SU-DHL-6 (cell line): ENCODE data around the gene GABRE.

Experiments used
- H2AFZ ChIP-seq: fragments of 200-600 bp; sonication (generic); 2 replicates; pipeline ENCODE4 v1.6.1; 2014; ENCODE audit warnings: low read depth, mild to moderate bottlenecking, moderate library complexity, mixed read lengths, antibody characterized with exemption, low read length; ENCODE audit not compliant: severe bottlenecking
- H3F3A ChIP-seq: fragments of 200-600 bp; shearing (Covaris generic); 2 replicates; pipeline ENCODE4 v1.6.0; 2016; ENCODE audit warnings: antibody characterized with exemption, mild to moderate bottlenecking; ENCODE audit not compliant: insufficient read depth
- H3K27ac ChIP-seq: fragments of 200-600 bp; sonication (generic); 2 replicates; pipeline ENCODE4 v1.5.1; 2016; ENCODE audit warnings: low read depth, mild to moderate bottlenecking, low read length, moderate library complexity, mixed read lengths
- H3K27me3 ChIP-seq: fragments of 200-600 bp; sonication (generic), shearing (Covaris generic); 2 replicates; pipeline ENCODE4 v1.6.0; 2014; ENCODE audit warnings: mild to moderate bottlenecking, low read length
- H3K36me3 ChIP-seq: fragments of 200-600 bp; sonication (generic); 2 replicates; pipeline ENCODE4 v1.6.1; 2014; ENCODE audit warnings: mild to moderate bottlenecking, low read length, mixed read lengths
- H3K4me2 ChIP-seq: fragments of 300-600, 200-600 bp; shearing (Covaris generic), sonication (generic); 2 replicates; pipeline ENCODE4 v1.6.0; 2014; ENCODE audit warnings: low read length, low read depth, mild to moderate bottlenecking; ENCODE audit not compliant: poor library complexity, severe bottlenecking
- H3K4me3 ChIP-seq: fragments of 200-600 bp; sonication (generic); 2 replicates; pipeline ENCODE4 v1.5.1; 2014; ENCODE audit warnings: antibody characterized with exemption, low read length, mild to moderate bottlenecking, mixed read lengths; ENCODE audit not compliant: insufficient read depth, poor library complexity, severe bottlenecking
- H3K79me2 ChIP-seq: fragments of 200-600 bp; sonication (generic); 2 replicates; pipeline ENCODE4 v1.6.1; 2014; ENCODE audit warnings: mild to moderate bottlenecking, low read length, moderate library complexity; ENCODE audit not compliant: insufficient read depth
- H3K9ac ChIP-seq: fragments of 200-600 bp; sonication (generic); 2 replicates; pipeline ENCODE4 v1.7.0; 2014; ENCODE audit warnings: mild to moderate bottlenecking, low read length
- H3K9me2 ChIP-seq: fragments of 200-600 bp; sonication (generic); replicated peaks from 2 replicates; pipeline ENCODE4 v1.6.1; 2014; ENCODE audit warnings: low read length; ENCODE audit not compliant: insufficient read depth
- H3K9me3 ChIP-seq: fragments of 200-600 bp; sonication (generic); 2 replicates; pipeline ENCODE4 v1.6.1; 2014; ENCODE audit warnings: low read length, mixed read lengths; ENCODE audit not compliant: insufficient read depth
- H4K20me1 ChIP-seq: fragments of 200-600 bp; sonication (generic); 2 replicates; pipeline ENCODE4 v1.6.1; 2014; ENCODE audit warnings: low read depth, mild to moderate bottlenecking, antibody characterized with exemption, low read length, moderate library complexity, mixed read lengths
- EZH2phosphoT487 ChIP-seq: fragments of 200-600 bp; sonication (generic), shearing (Covaris generic); conservative IDR thresholded peaks from 2 replicates; pipeline ENCODE4 v1.6.1; 2018; ENCODE audit warnings: mild to moderate bottlenecking, antibody characterized with exemption, low read length, moderate library complexity, mixed read lengths
- TF ChIP-seq, protein P1 (sequence below): fragments of 200-600 bp; sonication (generic); IDR thresholded peaks from one replicate; pipeline ENCODE4 v1.5.1; 2017; ENCODE audit warnings: antibody characterized with exemption, mild to moderate bottlenecking, low read length, moderate library complexity; ENCODE audit not compliant: insufficient read depth, poor library complexity, severe bottlenecking

Gene GABRE

DNA sequence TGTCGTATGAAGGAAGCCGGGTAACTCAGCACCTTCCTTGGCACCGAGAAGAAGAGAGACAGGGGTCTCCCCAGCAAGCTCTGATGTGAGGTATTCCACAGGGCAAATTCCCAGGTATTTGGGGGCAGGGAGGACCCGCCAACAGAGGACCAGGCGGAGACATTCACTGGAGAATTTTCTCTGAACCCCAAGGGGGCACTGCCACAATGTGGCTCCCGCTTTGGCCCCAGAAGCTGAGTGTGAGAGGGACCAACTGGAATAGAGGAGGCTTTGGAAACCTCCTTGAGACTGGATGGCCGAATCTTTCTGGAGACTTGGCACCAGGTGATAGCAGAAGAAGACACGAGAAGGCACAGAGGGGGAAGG is 735 bp upstream of the GABRE start:
- Histone ChIP-seq H3K27me3 (no peaks in the 10 kb centered on the region), H3K9ac (no peak overlapping the region), H3K4me2 (no peak overlapping the region), H3K4me3 (no peak overlapping the region), H3F3A (no peaks in the 10 kb centered on the region), H3K9me3 (no peaks in the 10 kb centered on the region), H3K36me3 (no peaks in the 10 kb centered on the region), H4K20me1 (no peaks in the 10 kb centered on the region), H2AFZ (no peak overlapping the region), H3K27ac (no peak overlapping the region), H3K79me2 (no peaks in the 10 kb centered on the region), H3K9me2 (no peaks in the 10 kb centered on the region)
- TF ChIP-seq, protein P1, sequence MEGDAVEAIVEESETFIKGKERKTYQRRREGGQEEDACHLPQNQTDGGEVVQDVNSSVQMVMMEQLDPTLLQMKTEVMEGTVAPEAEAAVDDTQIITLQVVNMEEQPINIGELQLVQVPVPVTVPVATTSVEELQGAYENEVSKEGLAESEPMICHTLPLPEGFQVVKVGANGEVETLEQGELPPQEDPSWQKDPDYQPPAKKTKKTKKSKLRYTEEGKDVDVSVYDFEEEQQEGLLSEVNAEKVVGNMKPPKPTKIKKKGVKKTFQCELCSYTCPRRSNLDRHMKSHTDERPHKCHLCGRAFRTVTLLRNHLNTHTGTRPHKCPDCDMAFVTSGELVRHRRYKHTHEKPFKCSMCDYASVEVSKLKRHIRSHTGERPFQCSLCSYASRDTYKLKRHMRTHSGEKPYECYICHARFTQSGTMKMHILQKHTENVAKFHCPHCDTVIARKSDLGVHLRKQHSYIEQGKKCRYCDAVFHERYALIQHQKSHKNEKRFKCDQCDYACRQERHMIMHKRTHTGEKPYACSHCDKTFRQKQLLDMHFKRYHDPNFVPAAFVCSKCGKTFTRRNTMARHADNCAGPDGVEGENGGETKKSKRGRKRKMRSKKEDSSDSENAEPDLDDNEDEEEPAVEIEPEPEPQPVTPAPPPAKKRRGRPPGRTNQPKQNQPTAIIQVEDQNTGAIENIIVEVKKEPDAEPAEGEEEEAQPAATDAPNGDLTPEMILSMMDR: no peak
- no peak for TF ChIP-seq EZH2phosphoT487

DNA sequence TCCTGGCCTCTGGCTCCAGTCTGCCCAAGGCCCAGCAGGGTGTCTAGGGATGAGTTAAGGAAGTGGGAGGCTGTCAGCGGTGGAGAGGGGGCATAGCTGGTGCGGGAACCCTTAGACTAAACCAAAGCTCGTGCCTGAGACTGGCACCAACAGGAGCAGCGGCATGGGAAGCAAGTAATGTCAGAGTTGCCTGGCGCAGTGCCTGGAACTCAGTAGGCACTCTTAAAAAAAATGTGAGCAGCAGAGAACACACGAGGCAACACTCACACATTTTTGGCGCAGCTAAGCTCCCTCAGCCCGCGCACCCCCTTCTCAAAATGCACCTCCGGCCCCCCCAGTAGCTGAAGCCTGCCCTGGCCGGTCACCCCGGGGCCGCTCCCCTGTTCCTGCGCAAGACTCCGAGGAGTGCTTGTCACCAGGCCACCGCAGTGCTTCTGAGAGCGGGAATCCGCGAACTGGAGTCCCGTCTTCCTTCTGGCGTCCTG is 583 bp downstream of the GABRE start:
- no peaks in the 10 kb centered on the region for H3K9me2 ChIP-seq
- H3K9ac ChIP-seq: no peak overlapping the region
- no peaks in the 10 kb centered on the region for H3K36me3 ChIP-seq
- no peaks in the 10 kb centered on the region for H3K27me3 ChIP-seq
- H3K4me2 ChIP-seq: no peak overlapping the region
- no peak overlapping the region for H3K4me3 ChIP-seq
- no peak overlapping the region for H2AFZ ChIP-seq
- H4K20me1 ChIP-seq: no peaks in the 10 kb centered on the region
- no peaks in the 10 kb centered on the region for H3K79me2 ChIP-seq
- H3F3A ChIP-seq: no peaks in the 10 kb centered on the region
- TF ChIP-seq EZH2phosphoT487: no peak
- TF ChIP-seq, protein P1: no peak
- H3K9me3 ChIP-seq: no peaks in the 10 kb centered on the region
- no peak overlapping the region for H3K27ac ChIP-seq

DNA sequence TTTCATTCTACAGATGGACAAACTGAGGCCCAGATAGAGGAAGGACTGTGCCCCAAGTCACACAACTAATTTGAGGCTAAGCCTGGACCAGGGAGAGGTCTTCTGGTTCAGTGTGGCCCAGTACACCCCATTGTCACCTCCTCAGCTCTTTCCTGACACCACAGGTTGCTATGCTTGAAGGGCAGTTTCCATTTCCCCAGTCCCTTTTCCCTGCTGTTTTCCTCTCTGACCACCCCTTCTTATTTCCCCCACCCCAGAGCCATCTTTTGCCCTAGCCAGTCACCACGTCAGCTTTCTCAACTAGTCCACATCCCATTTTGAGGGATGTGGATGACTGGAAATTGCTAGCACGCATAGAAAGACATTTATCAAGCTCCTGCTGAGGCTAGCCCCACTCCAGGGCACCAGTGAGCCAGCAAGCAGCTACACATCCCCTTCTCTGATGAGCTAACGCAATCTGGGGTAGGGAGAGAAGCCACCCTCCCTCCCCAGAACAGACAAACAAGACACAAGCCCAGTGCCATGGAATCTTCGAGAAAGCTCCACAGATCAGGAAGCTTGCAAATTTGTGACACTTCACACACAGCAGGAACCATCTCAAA is 1.3 kb downstream of the GABRE start:
- H3K9me3 ChIP-seq: no peaks in the 10 kb centered on the region
- H3K36me3 ChIP-seq: no peaks in the 10 kb centered on the region
- no peak overlapping the region for H2AFZ ChIP-seq
- no peak overlapping the region for H3K27ac ChIP-seq
- H3K4me3 ChIP-seq: no peak overlapping the region
- TF ChIP-seq, protein P1: no peak
- no peak for TF ChIP-seq EZH2phosphoT487
- no peaks in the 10 kb centered on the region for H3K27me3 ChIP-seq
- H3F3A ChIP-seq: no peaks in the 10 kb centered on the region
- H3K4me2 ChIP-seq: no peak overlapping the region
- no peaks in the 10 kb centered on the region for H4K20me1 ChIP-seq
- no peak overlapping the region for H3K9ac ChIP-seq
- H3K79me2 ChIP-seq: no peaks in the 10 kb centered on the region
- no peaks in the 10 kb centered on the region for H3K9me2 ChIP-seq

DNA sequence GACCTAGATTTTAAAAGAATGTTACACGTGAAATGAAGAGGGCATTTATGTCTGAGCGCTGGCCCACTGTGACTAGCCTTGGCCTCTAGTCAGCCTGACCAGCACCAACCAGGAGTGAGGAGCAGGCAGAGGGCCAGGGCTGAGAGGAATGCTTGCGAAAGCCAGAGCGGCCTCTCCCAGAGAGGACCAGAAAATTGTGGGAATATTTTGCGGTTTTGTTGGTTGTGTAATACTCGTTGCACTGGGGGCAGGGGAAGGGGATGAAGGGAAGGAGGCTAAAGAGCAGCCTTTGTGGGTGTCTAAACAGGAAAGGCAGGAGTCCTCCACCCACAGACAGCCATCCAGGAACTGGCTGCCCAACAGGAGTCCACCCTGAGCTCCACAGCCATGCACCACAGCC is 3.8 kb downstream of the GABRE start:
- Histone ChIP-seq H4K20me1 (no peaks in the 10 kb centered on the region), H3K4me3 (no peak overlapping the region), H3K27me3 (no peaks in the 10 kb centered on the region), H3K36me3 (no peaks in the 10 kb centered on the region), H3K9me3 (no peaks in the 10 kb centered on the region), H3K9ac (no peak overlapping the region), H3K4me2 (no peak overlapping the region), H3F3A (no peaks in the 10 kb centered on the region), H3K79me2 (no peaks in the 10 kb centered on the region), H2AFZ (no peak overlapping the region), H3K9me2 (no peaks in the 10 kb centered on the region), H3K27ac (no peak overlapping the region)
- TF ChIP-seq EZH2phosphoT487: no peak
- TF ChIP-seq, protein P1: no peak
